GM23248 (cell line): Measurements from ENCODE around the gene EDIL3. TPM values are rescaled to one million over a fixed set of nuclear protein-coding genes. Genes with fewer than 3 reads are reported as not detected.

Source experiments
- DNase-seq: peaks from one replicate; pipeline ENCODE4 v3.0.0-alpha.2; 2015
- H2AFZ ChIP-seq: fragments of 200-600 bp; sonication (generic); 2 replicates; pipeline ENCODE4 v1.6.1; 2016; ENCODE audit warnings: antibody characterized with exemption
- H3F3A ChIP-seq: fragments of 200-600 bp; sonication (generic); 2 replicates; pipeline ENCODE4 v1.6.1; 2016; ENCODE audit warnings: mild to moderate bottlenecking, antibody characterized with exemption, mixed run types; ENCODE audit not compliant: insufficient read depth
- H3K27ac ChIP-seq: fragments of 200-600 bp; sonication (generic); 2 replicates; pipeline ENCODE4 v1.5.1; 2016; ENCODE audit warnings: mild to moderate bottlenecking
- H3K27me3 ChIP-seq: fragments of 200-600 bp; sonication (generic); replicated peaks from 2 replicates; pipeline ENCODE4 v1.6.1; 2016; ENCODE audit warnings: mild to moderate bottlenecking; ENCODE audit not compliant: insufficient read depth
- H3K36me3 ChIP-seq: fragments of 200-600 bp; sonication (generic); 2 replicates; pipeline ENCODE4 v1.6.1; 2016; ENCODE audit warnings: low read depth, mild to moderate bottlenecking
- H3K4me1 ChIP-seq: fragments of 200-600 bp; sonication (generic); 2 replicates; pipeline ENCODE4 v1.6.1; 2016; ENCODE audit warnings: mild to moderate bottlenecking; ENCODE audit not compliant: insufficient read depth
- H3K4me2 ChIP-seq: fragments of 200-600 bp; sonication (generic); one replicate; pipeline ENCODE4 v1.6.1; 2016; ENCODE audit warnings: mild to moderate bottlenecking; ENCODE audit not compliant: unreplicated experiment
- H3K4me3 ChIP-seq: fragments of 200-600 bp; sonication (generic); 2 replicates; pipeline ENCODE4 v1.5.1; 2016; ENCODE audit warnings: mild to moderate bottlenecking
- H3K79me2 ChIP-seq: fragments of 200-600 bp; sonication (generic); 2 replicates; pipeline ENCODE4 v1.6.1; 2016; ENCODE audit warnings: mild to moderate bottlenecking; ENCODE audit not compliant: insufficient read depth
- H3K9ac ChIP-seq: fragments of 200-600 bp; sonication (generic); 2 replicates; pipeline ENCODE4 v1.6.1; 2016; ENCODE audit warnings: mild to moderate bottlenecking
- H3K9me2 ChIP-seq: fragments of 200-600 bp; sonication (generic); 2 replicates; pipeline ENCODE4 v1.6.1; 2016; ENCODE audit warnings: mixed run types, mild to moderate bottlenecking, moderate library complexity; ENCODE audit not compliant: insufficient read depth
- H3K9me3 ChIP-seq: fragments of 200-600 bp; sonication (generic); one replicate; pipeline ENCODE4 v1.6.1; 2017; ENCODE audit warnings: low read depth
- H4K20me1 ChIP-seq: fragments of 200-600 bp; sonication (generic); 2 replicates; pipeline ENCODE4 v1.6.0; 2016; ENCODE audit not compliant: insufficient read depth
- EZH2 ChIP-seq: fragments of 200-600 bp; sonication (generic); IDR thresholded peaks from 2 replicates; pipeline ENCODE4 v1.6.1; 2018; ENCODE audit warnings: antibody characterized with exemption, mild to moderate bottlenecking; ENCODE audit not compliant: insufficient read depth, poor library complexity, severe bottlenecking
- EZH2phosphoT487 ChIP-seq: fragments of 200-600 bp; sonication (generic); IDR thresholded peaks from 2 replicates; pipeline ENCODE4 v1.6.1; 2018; ENCODE audit warnings: antibody characterized with exemption, moderate library complexity, mild to moderate bottlenecking, low read depth; ENCODE audit not compliant: insufficient read depth
- WGBS, 2 experiments: methylation state at CpG; one replicate each; pipeline ENCODE4 v1.1.6; 2015 to 2017; ENCODE audit warnings: low lambda C conversion rate in 2 of 2, low coverage in 1 of 2; ENCODE audit errors: missing lambda C conversion rate in 2 of 2; 5-methylcytosine and 5-hydroxymethylcytosine counted together
- in situ Hi-C: fragments of 300-500 bp; cut with MboI; formaldehyde crosslinking; loops from 2 replicates; pipeline ENCODE4 v1.15.0; 2020
- polyA plus RNA-seq: library from polyadenylated mRNA; unstranded; fragments of >200 nt; fragmentation: Nextera tagmentation; extraction: Ambion mirVana; gene quantifications from 2 replicates; pipeline ENCODE4 v1.2.1, GENCODE V29; 2016
- total RNA-seq: library from RNA; depleted of rRNA; stranded (reverse); fragments of >200 nt; shearing (Covaris generic); gene quantifications from 2 replicates; pipeline ENCODE4 v1.2.3, GENCODE V29; 2014

EDIL3 gene
- total and polyA plus RNA-seq, 2 experiments from 2014 or later: 17.7 to 24.1 TPM

DNA sequence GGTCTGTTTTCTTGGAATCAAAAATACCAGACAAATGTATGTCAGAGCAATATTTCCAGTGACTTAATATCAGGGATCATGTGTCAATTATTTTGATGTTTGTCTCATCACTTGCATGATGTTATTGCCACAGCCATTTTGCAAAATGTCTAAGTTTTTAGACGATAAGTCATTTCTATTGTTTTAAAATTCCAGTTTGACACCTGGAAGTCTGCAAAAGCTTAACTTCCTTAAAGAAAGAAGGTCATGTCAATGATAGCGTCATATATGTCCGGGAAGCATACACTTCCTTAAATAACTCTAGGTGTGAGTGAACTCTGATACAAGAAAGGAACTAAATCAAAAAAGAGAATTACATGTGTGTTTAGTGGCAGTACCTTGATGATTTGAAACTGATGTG lies 259.5 kb downstream of the EDIL3 start:
- Histone ChIP-seq H3K79me2 (no peaks in the 10 kb centered on the region), H3F3A (no peaks in the 10 kb centered on the region), H3K4me3 (no peak overlapping the region), H4K20me1 (no peaks in the 10 kb centered on the region), H3K36me3 (no peaks in the 10 kb centered on the region), H3K4me2 (no peak overlapping the region), H2AFZ (no peak overlapping the region), H3K27ac (no peak overlapping the region), H3K4me1 (no peaks in the 10 kb centered on the region), H3K9me3 (no peaks in the 10 kb centered on the region), H3K27me3 (no peaks in the 10 kb centered on the region; the same call in 1 of the 2 replicates), H3K9ac (no peak overlapping the region), H3K9me2 (no peaks in the 10 kb centered on the region)
- in situ Hi-C loops: no loop called here
- TF ChIP-seq EZH2: no peak
- TF ChIP-seq EZH2phosphoT487: no peak
- 68% methylated on average over 3 of the region's 3 CpGs for WGBS, 2 experiments
- no peak for DNase-seq

DNA sequence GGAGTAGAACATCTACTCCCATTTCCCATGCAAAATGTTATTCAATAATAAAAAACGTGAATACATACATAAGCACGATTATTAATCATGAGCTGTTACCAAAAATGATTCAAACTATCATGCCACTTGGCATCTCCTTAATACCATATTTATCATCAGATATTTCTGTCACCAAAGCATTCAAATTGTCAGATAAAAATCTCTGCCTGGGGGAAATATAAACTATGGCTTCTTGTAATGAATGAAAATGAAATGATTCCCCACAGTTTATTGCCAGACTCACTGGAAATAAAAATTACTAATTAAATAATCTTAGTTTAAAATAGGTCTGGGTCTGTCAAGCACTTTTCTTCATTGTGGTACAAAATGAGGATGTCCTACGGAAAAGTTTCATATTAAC lies 265.4 kb downstream of the EDIL3 start:
- H3K79me2 ChIP-seq: no peaks in the 10 kb centered on the region
- no peaks in the 10 kb centered on the region for H3K9me3 ChIP-seq
- H3K4me1 ChIP-seq: no peaks in the 10 kb centered on the region
- H3K4me3 ChIP-seq: no peak overlapping the region
- no peak overlapping the region for H3K9ac ChIP-seq
- WGBS, 2 experiments: 44 to 53% methylated on average over 3 of the region's 3 CpGs
- in situ Hi-C loops: no loop called here
- DNase-seq: no peak
- no peaks in the 10 kb centered on the region for H3K36me3 ChIP-seq
- H3K4me2 ChIP-seq: no peak overlapping the region
- TF ChIP-seq EZH2phosphoT487: no peak
- no peak for TF ChIP-seq EZH2
- H4K20me1 ChIP-seq: no peaks in the 10 kb centered on the region
- H3K27me3 ChIP-seq: no peaks in the 10 kb centered on the region
- no peak overlapping the region for H3K27ac ChIP-seq
- no peak overlapping the region for H2AFZ ChIP-seq
- H3K9me2 ChIP-seq: no peaks in the 10 kb centered on the region
- H3F3A ChIP-seq: no peaks in the 10 kb centered on the region

DNA sequence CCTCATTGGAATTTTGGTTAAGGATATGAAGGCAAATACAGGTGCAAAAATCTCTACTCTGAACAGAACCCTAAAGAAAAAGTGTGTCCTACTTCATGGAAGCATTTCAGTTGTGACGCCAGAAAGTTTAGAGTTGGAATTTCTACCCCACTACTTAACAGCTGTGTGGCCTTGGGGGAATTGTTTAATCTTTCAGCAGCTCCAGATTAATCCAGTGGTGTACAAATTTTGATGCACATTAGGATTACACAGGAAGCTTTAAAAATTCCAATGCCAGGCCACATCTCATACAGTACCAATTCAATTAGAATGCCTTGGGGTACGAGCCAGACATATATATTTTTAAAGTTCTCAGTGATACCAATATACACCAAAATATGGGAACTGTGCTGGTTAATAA lies 266.1 kb downstream of the EDIL3 start:
- DNase-seq: no peak
- H3K9me2 ChIP-seq: no peaks in the 10 kb centered on the region
- TF ChIP-seq EZH2: no peak
- no peak for TF ChIP-seq EZH2phosphoT487
- no peaks in the 10 kb centered on the region for H3K9me3 ChIP-seq
- no peaks in the 10 kb centered on the region for H3K79me2 ChIP-seq
- H2AFZ ChIP-seq: no peak overlapping the region
- H3K4me1 ChIP-seq: no peaks in the 10 kb centered on the region
- no peak overlapping the region for H3K27ac ChIP-seq
- in situ Hi-C loops: no loop called here
- no peak overlapping the region for H3K4me3 ChIP-seq
- 20 to 32% methylated on average over 2 of the region's 2 CpGs for WGBS, 2 experiments
- H3K36me3 ChIP-seq: no peaks in the 10 kb centered on the region
- H3F3A ChIP-seq: no peaks in the 10 kb centered on the region
- no peaks in the 10 kb centered on the region for H4K20me1 ChIP-seq
- no peaks in the 10 kb centered on the region for H3K27me3 ChIP-seq
- no peak overlapping the region for H3K4me2 ChIP-seq
- H3K9ac ChIP-seq: no peak overlapping the region

DNA sequence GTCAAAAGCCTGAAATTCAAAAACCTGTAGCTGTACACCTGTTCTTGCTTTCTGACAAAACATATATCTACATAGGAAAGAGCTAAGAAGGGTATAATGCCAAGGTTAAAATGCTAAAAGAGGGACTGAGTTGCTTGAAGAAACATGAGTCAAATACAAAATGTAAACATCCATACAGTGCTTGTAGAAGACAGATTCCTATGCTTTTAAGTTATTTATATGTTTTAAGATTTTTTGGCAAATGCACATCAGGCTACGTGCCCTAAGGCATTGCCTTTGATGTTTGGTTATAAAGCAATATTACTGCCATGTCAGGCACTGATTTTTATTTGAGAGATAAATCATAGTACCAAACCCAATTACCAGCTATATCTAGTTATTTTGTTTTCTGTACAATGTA lies 269.0 kb downstream of the EDIL3 start:
- Histone ChIP-seq H3K4me2 (no peak overlapping the region), H3K36me3 (no peaks in the 10 kb centered on the region), H3K4me1 (no peaks in the 10 kb centered on the region), H4K20me1 (no peaks in the 10 kb centered on the region), H3K9ac (no peak overlapping the region), H3K79me2 (no peaks in the 10 kb centered on the region), H3K4me3 (no peak overlapping the region), H3K27ac (no peak overlapping the region), H3F3A (no peaks in the 10 kb centered on the region), H3K9me3 (no peaks in the 10 kb centered on the region), H2AFZ (no peak overlapping the region), H3K9me2 (no peaks in the 10 kb centered on the region), H3K27me3 (no peaks in the 10 kb centered on the region)
- in situ Hi-C loops: no loop called here
- no peak for DNase-seq
- 14 to 17% methylated on average over 1 of the region's 1 CpG for WGBS, 2 experiments
- TF ChIP-seq EZH2: no peak
- no peak for TF ChIP-seq EZH2phosphoT487
